Heart left ventricle (tissue), 16 donors: ENCODE results near the gene SELENOM. TPM values are rescaled to one million over a fixed set of nuclear protein-coding genes. Genes with fewer than 3 reads are reported as not detected.
A peak's percentile ranks its signal among the peaks of the same experiment; 100 is the strongest.
"Not testable (repeated sequence)": the region's sequence is repeated elsewhere in the genome, so short reads cannot be mapped to it uniquely, and the experiment has no call there.

Source experiments
- ATAC-seq, 4 donors: fragments of 200-7000 bp; cut with Tn5 transposase; one replicate each; pipeline ENCODE4 v1.9.1; 2020 to 2022; ENCODE audit warnings: moderate library complexity in 4 of 4, mild to moderate bottlenecking in 3 of 4, moderate number of reproducible peaks in 1 of 4
- DNase-seq, 5 donors: peaks; one replicate each; pipeline ENCODE4 v3.0.0-alpha.2; 2020
- H3K27ac ChIP-seq, 12 donors: fragments of 200-600 bp; sonication (generic) in 4 of 12; one replicate each; pipeline versions ENCODE4 v1.5.0 to v1.8.0; 2016 to 2022; ENCODE audit warnings: mild to moderate bottlenecking in 2 of 12
- H3K27me3 ChIP-seq, 9 donors: fragments of 200-600 bp; sonication (generic) in 2 of 9; one replicate each; pipeline versions ENCODE4 v1.5.1 to v1.8.0; 2016 to 2022; ENCODE audit warnings: mild to moderate bottlenecking in 3 of 9
- H3K36me3 ChIP-seq, 9 donors: fragments of 200-600 bp; sonication (generic) in 2 of 9; one replicate each; pipeline versions ENCODE4 v1.5.0 to v1.8.0; 2018 to 2022; ENCODE audit warnings: mild to moderate bottlenecking in 2 of 9
- H3K4me1 ChIP-seq, 12 donors: fragments of 200-600 bp; sonication (generic) in 4 of 12; one replicate each; pipeline versions ENCODE4 v1.5.0 to v1.8.0; 2016 to 2022; ENCODE audit warnings: mild to moderate bottlenecking in 3 of 12
- H3K4me3 ChIP-seq, 12 donors: fragments of 200-600 bp; sonication (generic) in 4 of 12; one replicate each; pipeline versions ENCODE4 v1.5.0 to v1.8.0; 2017 to 2022; ENCODE audit warnings: mild to moderate bottlenecking in 9 of 12, moderate library complexity in 4 of 12
- H3K9me3 ChIP-seq, 12 donors: fragments of 200-600 bp; sonication (generic) in 4 of 12; one replicate each; pipeline versions ENCODE4 v1.5.0 to v1.8.0; 2016 to 2022; ENCODE audit warnings: mild to moderate bottlenecking in 1 of 12
- POLR2A ChIP-seq, 2 donors: fragments of 450-650 bp; IDR thresholded peaks; one replicate each; pipeline ENCODE4 v1.6.1; 2017; ENCODE audit warnings: antibody characterized with exemption in 2 of 2, mild to moderate bottlenecking in 2 of 2, moderate library complexity in 2 of 2
- WGBS, 4 donors: extraction: QIAGEN DNeasy Blood & Tissue Kit in 2 of 4; methylation state at CpG; one replicate each; pipeline versions ENCODE4 v1.1.5 to v1.1.7; 2013 to 2018; 5-methylcytosine and 5-hydroxymethylcytosine counted together
- intact Hi-C, 10 donors: fragments of 100-400 bp; cut with DNase I; formaldehyde crosslinking; loops; one replicate each; pipeline versions ENCODE4 v1.11.1 to v1.14.2; 2022
- polyA plus RNA-seq, 2 donors: library from polyadenylated mRNA; stranded (reverse); fragments of 200-250 nt; gene quantifications; one replicate each; pipeline ENCODE4 v1.2.3, GENCODE V29; 2013
- total RNA-seq, 9 donors: library from RNA; depleted of rRNA in 2 of 9; stranded (reverse); fragments of >200 nt in 2 of 9; fragmentation: NEBNext Ultra II Directional in 3 of 9; extraction: Animal tissue kit (Norgen Biotek cat#: 25700) in 3 of 9; gene quantifications; one replicate each; pipeline versions ENCODE4 v1.1.0 to v1.2.4, GENCODE V29; 2016 to 2023
- TF ChIP-seq, protein P1 (sequence below), 12 donors: fragments of 200-600 bp; sonication (generic) in 4 of 12; IDR thresholded peaks; one replicate each; pipeline versions ENCODE4 v1.5.0 to v1.8.0; 2018 to 2022; ENCODE audit warnings: antibody characterized with exemption in 12 of 12, mild to moderate bottlenecking in 5 of 12
- donor health status: ischemic (EF 13 %, LVEDD 7.1; RV severe dilation, severe dysfunction).
- donor health status: healthy with polysubstance abuse.
- donor health status: DM: no; HTN: yes; CAD: no.
- donor health status: DM: no; HTN: no; CAD: no.
- donor health status: ischemic (EF 25% LVEDD 6.9; RV normal size, moderate dysfunction).
- donor health status: ischemic (EF 25% LVEDD 5.7; RV mildly dilated, moderate dysfunction).
- donor health status: healthy.
- donor health status: DM: yes; HTN: yes; CAD: no.
- donor health status: ischemic (EF 35%, LVEDD 5.7; RV mildly dilated, moderate dysfunction).
- donor health status: nonischemic (EF 11% LVEDD 7.7; RV severe dilation, severe dysfunction).
- donor health status: DM: yes; HTN: yes; CAD: no.
- donor health status: PGD.
- donor health status: ischemic (EF 29% LVEDD 5.4; RV normal size, mild dysfunction).
- donor health status: nonischemic (EF 23%, LVEDD 6.1; RV moderate dilation, normal function).

SELENOM gene
- total and polyA plus RNA-seq, 11 donors, result 35.0 to 183 (median 55.0) TPM

DNA sequence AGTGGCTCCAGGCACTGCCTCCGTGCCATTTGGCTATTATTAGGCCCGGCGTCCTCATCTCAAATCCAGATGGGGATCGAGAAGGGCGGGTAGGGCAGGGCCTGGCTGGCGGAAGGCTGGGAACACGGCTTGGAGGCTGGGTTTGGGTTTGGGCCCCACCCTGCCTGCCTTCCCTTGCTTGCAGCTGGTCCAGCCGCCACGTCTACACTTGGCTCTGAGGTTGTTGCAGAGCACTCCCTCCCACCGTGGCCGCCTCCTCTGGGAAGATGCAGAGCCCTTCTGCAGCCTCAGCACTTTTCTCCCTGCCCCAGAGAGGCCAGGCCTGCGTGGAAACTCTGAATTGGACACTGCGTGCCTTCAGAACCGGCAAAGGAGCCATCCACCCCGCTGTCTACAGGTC, 31.4 kb downstream of the SELENOM start:
- H3K27ac ChIP-seq, result peak overlapping the region; percentile 72 to 91 (median 81)
- peaks cover 0 to 32% (median 16%) of the 10 kb centered on the region in 12 donors for H3K4me1 ChIP-seq
- H3K4me3 ChIP-seq, result peak overlapping the region in 3 of 12 donors; percentile 2 to 24 (median 5)
- 28 to 59% (median 34%) methylated on average over 11 to 15 of the region's 15 CpGs for WGBS, 4 donors
- H3K27me3 ChIP-seq, result no peaks in the 10 kb centered on the region
- H3K36me3 ChIP-seq, result no peaks in the 10 kb centered on the region
- no peaks in the 10 kb centered on the region for H3K9me3 ChIP-seq
- intact Hi-C loops, result no loop called here
- ATAC-seq (peak; percentile 85 to 91 (median 90)), DNase-seq (peak; percentile 91 to 96 (median 93))
- peak in 1 of 2 donors; percentile 35 for TF ChIP-seq POLR2A (IDR thresholded peaks at IDR 0.05)
- TF ChIP-seq, protein P1, sequence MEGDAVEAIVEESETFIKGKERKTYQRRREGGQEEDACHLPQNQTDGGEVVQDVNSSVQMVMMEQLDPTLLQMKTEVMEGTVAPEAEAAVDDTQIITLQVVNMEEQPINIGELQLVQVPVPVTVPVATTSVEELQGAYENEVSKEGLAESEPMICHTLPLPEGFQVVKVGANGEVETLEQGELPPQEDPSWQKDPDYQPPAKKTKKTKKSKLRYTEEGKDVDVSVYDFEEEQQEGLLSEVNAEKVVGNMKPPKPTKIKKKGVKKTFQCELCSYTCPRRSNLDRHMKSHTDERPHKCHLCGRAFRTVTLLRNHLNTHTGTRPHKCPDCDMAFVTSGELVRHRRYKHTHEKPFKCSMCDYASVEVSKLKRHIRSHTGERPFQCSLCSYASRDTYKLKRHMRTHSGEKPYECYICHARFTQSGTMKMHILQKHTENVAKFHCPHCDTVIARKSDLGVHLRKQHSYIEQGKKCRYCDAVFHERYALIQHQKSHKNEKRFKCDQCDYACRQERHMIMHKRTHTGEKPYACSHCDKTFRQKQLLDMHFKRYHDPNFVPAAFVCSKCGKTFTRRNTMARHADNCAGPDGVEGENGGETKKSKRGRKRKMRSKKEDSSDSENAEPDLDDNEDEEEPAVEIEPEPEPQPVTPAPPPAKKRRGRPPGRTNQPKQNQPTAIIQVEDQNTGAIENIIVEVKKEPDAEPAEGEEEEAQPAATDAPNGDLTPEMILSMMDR (IDR thresholded peaks at IDR 0.05), result no peak

DNA sequence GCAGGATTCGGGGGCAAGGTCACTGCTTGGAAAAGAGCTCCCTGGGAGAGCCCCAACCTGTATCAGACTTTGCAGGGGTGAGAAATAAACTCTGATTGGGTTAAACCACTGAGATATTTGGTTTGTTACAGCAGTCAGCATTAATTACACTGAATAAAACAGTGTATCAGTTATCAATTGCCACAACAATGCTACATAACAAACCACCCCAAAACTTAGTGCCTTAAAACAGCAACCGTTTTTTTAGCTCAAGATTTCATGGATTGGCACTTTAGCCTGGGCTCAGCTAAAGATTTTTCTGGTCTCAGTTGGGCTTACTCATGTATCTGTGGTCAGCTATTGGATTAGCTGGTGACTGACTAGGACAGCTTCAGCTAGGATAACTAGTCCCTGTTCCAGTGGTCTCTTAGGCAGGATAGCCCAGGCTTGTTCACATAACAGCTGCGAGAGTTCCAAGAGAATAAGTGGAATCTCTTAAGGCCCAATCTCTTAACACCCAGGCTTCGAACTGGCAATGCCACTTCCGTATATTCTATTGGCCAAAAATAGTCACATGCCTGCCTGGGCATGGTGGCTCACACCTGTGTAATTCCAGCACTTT, 33.7 kb downstream of the SELENOM start:
- intact Hi-C loops, ATAC-seq, H3K4me3 ChIP-seq, H3K9me3 ChIP-seq, H3K36me3 ChIP-seq, DNase-seq, H3K27me3 ChIP-seq: not testable (repeated sequence)
- 60 to 86% (median 78%) methylated on average over 4 to 5 of the region's 5 CpGs for WGBS, 4 donors
- peak overlapping the region in 7 of 12 donors; percentile 32 to 64 (median 46) for H3K27ac ChIP-seq
- H3K4me1 ChIP-seq, result peaks cover 0 to 27% (median 13%) of the 10 kb centered on the region in 12 donors

GRCh38 chr22:31073125-31073524, 34.2 kb downstream of the SELENOM start:
- intact Hi-C loops, H3K27me3 ChIP-seq, H3K4me3 ChIP-seq, H3K36me3 ChIP-seq, DNase-seq, H3K9me3 ChIP-seq: not testable (repeated sequence)
- H3K27ac ChIP-seq, result peak overlapping the region in 8 of 12 donors; percentile 16 to 64 (median 46)
- peaks cover 0 to 27% (median 13%) of the 10 kb centered on the region in 12 donors for H3K4me1 ChIP-seq
- 66 to 76% (median 71%) methylated on average over 9 of the region's 9 CpGs for WGBS, 4 donors
- peak in 1 of 4 donors; percentile 53 for ATAC-seq

- H3K4me1 ChIP-seq, ATAC-seq, H3K4me3 ChIP-seq, DNase-seq, H3K9me3 ChIP-seq, H3K36me3 ChIP-seq, H3K27me3 ChIP-seq, H3K27ac ChIP-seq, intact Hi-C loops: not testable (repeated sequence)
- WGBS, 4 donors, result 82 to 96% (median 90%) methylated on average over 6 of the region's 6 CpGs
These were observed 37.6 kb downstream of the SELENOM start for GRCh38 chr22:31069691-31070314.

DNA sequence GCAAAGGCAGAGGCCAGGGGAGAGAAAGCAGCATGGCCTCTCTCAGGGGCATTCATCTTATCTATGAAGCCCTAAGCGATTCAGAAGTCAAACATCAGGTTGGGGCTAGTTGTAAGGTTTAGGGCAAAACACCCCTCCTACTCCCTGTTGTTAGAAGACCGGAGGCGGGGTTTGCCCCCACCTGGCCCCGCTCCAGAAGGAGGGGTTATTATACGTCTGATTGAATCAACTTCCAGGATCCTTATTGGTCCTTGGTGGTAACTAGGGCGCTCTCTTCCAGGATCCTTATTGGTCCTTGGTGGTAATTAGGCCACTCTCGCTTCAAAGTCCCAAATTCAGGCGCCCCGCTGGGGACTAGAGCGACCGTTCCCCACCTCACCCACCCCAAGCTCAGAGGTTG, 38.4 kb downstream of the SELENOM start:
- ATAC-seq (no peak), DNase-seq (no peak)
- H3K27ac ChIP-seq, result no peak overlapping the region
- 72 to 82% (median 77%) methylated on average over 11 of the region's 11 CpGs for WGBS, 4 donors
- peaks cover 0 to 7% (median 0%) of the 10 kb centered on the region in 12 donors for H3K4me1 ChIP-seq
- no peaks in the 10 kb centered on the region for H3K36me3 ChIP-seq
- H3K9me3 ChIP-seq, result no peaks in the 10 kb centered on the region
- TF ChIP-seq, protein P1 (IDR thresholded peaks at IDR 0.05), result no peak
- TF ChIP-seq POLR2A (IDR thresholded peaks at IDR 0.05), result no peak
- H3K4me3 ChIP-seq, result no peak overlapping the region
- intact Hi-C loops, result no loop called here
- no peaks in the 10 kb centered on the region for H3K27me3 ChIP-seq
